Transverse colon (tissue), 4 donors: ENCODE results near the gene FAM47E.
A peak's percentile ranks its signal among the peaks of the same experiment; 100 is the strongest.

Experiments
- CTCF ChIP-seq, 5 experiments: fragments of 200-600 bp in 3 of 5; fragments of 450-650 bp in 2 of 5; sonication (generic) in 3 of 5; IDR thresholded peaks; 1 replicate in 2 of 5; 2 replicates in 3 of 5; pipeline ENCODE4 v1.5.1; 2016 to 2017; ENCODE audit warnings: antibody characterized with exemption in 5 of 5, inconsistent platforms in 3 of 5, mild to moderate bottlenecking in 2 of 5, moderate library complexity in 1 of 5
- EP300 ChIP-seq: sonication (generic); formaldehyde crosslinking; IDR thresholded peaks from one replicate; pipeline ENCODE4 v1.6.1; 2017; ENCODE audit warnings: antibody characterized with exemption, low read depth
- POLR2A ChIP-seq: fragments of 450-650 bp; IDR thresholded peaks from one replicate; pipeline ENCODE4 v1.6.1; 2016; ENCODE audit warnings: antibody characterized with exemption, mild to moderate bottlenecking, moderate library complexity
- POLR2AphosphoS5 ChIP-seq, 3 donors: sonication (generic); formaldehyde crosslinking; IDR thresholded peaks; one replicate each; pipeline ENCODE4 v1.6.1; 2016; ENCODE audit warnings: antibody characterized with exemption in 3 of 3

GRCh38 chr4:76219299-76220055, 32.0 kb upstream of the FAM47E start:
- TF ChIP-seq CTCF (IDR thresholded peaks at IDR 0.05) (no peak), EP300 (no peak), POLR2AphosphoS5 (IDR thresholded peaks at IDR 0.05) (peak; percentile 39 to 71 (median 49)), POLR2A (no peak)
